Prostate gland (tissue), 2 donors: ENCODE measurements around the gene ARGLU1.

Source experiments
- POLR2AphosphoS5 ChIP-seq: sonication (generic); formaldehyde crosslinking; IDR thresholded peaks from one replicate; pipeline ENCODE4 v1.6.1; 2017; ENCODE audit warnings: antibody characterized with exemption
- TF ChIP-seq, protein P1 (sequence below), 4 experiments: fragments of 200-600 bp in 2 of 4; fragments of 450-650 bp in 2 of 4; sonication (generic) in 2 of 4; IDR thresholded peaks; 1 replicate in 3 of 4; 2 replicates in 1 of 4; pipeline ENCODE4 v1.5.1; 2016 to 2019; ENCODE audit warnings: antibody characterized with exemption in 4 of 4, mild to moderate bottlenecking in 2 of 4, moderate library complexity in 2 of 4

DNA sequence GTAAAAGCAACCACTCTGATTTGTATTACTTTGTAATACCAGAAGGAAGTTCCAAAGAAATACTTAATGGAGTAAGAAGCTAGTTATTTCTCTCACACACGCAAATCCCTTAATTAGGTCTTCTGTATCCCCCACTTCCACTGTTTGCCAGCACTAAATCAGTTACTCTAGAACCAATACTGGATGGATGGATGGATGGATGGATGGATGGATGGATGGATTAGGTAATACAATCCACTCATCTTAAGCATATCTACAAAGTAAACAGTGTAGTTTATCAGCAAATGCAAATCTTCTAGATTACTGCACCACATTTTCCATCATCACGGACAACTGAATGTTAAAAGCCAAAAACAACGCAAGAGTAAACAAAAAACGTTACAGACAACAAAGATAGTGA is 27.3 kb downstream of the ARGLU1 start:
- TF ChIP-seq, protein P1, sequence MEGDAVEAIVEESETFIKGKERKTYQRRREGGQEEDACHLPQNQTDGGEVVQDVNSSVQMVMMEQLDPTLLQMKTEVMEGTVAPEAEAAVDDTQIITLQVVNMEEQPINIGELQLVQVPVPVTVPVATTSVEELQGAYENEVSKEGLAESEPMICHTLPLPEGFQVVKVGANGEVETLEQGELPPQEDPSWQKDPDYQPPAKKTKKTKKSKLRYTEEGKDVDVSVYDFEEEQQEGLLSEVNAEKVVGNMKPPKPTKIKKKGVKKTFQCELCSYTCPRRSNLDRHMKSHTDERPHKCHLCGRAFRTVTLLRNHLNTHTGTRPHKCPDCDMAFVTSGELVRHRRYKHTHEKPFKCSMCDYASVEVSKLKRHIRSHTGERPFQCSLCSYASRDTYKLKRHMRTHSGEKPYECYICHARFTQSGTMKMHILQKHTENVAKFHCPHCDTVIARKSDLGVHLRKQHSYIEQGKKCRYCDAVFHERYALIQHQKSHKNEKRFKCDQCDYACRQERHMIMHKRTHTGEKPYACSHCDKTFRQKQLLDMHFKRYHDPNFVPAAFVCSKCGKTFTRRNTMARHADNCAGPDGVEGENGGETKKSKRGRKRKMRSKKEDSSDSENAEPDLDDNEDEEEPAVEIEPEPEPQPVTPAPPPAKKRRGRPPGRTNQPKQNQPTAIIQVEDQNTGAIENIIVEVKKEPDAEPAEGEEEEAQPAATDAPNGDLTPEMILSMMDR (IDR thresholded peaks at IDR 0.05): no peak
- no peak for TF ChIP-seq POLR2AphosphoS5
